Esophagus muscularis mucosa (tissue), 4 donors: ENCODE results near the gene ARAP1. TPM values are rescaled to one million over a fixed set of nuclear protein-coding genes. Genes with fewer than 3 reads are reported as not detected.

Source experiments
- DNase-seq: peaks from one replicate; pipeline ENCODE4 v3.0.0-alpha.2; 2017; ENCODE audit errors: extremely low spot score
- H3K27ac ChIP-seq, 4 donors: fragments of 200-600 bp; sonication (generic); replicated peaks in 1 of 4; 1 replicate in 3 of 4; 2 replicates in 1 of 4; pipeline ENCODE4 v1.5.1; 2016 to 2019; ENCODE audit warnings: mild to moderate bottlenecking in 1 of 4
- H3K27me3 ChIP-seq, 4 donors: fragments of 200-600 bp; sonication (generic); one replicate each; pipeline versions ENCODE4 v1.5.1 to v1.6.0; 2016 to 2019
- H3K36me3 ChIP-seq, 4 donors: fragments of 200-600 bp; sonication (generic); one replicate each; pipeline ENCODE4 v1.5.1; 2016 to 2019
- H3K4me1 ChIP-seq, 4 donors: fragments of 200-600 bp; sonication (generic); one replicate each; pipeline ENCODE4 v1.5.1; 2016 to 2019
- H3K4me3 ChIP-seq, 4 donors: fragments of 200-600 bp; sonication (generic); 1 replicate in 2 of 4; 2 replicates in 2 of 4; pipeline ENCODE4 v1.5.1; 2016 to 2019; ENCODE audit warnings: mild to moderate bottlenecking in 4 of 4, moderate library complexity in 1 of 4
- H3K9me3 ChIP-seq, 4 donors: fragments of 200-600 bp; sonication (generic); 1 replicate in 3 of 4; 2 replicates in 1 of 4; pipeline ENCODE4 v1.5.1; 2016 to 2019
- CTCF ChIP-seq, 3 experiments: fragments of 200-600 bp in 2 of 3; fragments of 450-650 bp in 1 of 3; sonication (generic) in 2 of 3; IDR thresholded peaks; one replicate each; pipeline ENCODE4 v1.5.1; 2017 to 2019; ENCODE audit warnings: antibody characterized with exemption in 3 of 3, mild to moderate bottlenecking in 2 of 3, moderate library complexity in 1 of 3
- EP300 ChIP-seq: sonication (generic); formaldehyde crosslinking; IDR thresholded peaks from one replicate; pipeline ENCODE4 v1.6.1; 2017; ENCODE audit warnings: antibody characterized with exemption
- POLR2A ChIP-seq: fragments of 450-650 bp; IDR thresholded peaks from one replicate; pipeline ENCODE4 v1.6.1; 2017; ENCODE audit warnings: antibody characterized with exemption, moderate library complexity, mild to moderate bottlenecking, low read depth
- POLR2AphosphoS5 ChIP-seq, 2 donors: sonication (generic); formaldehyde crosslinking; IDR thresholded peaks; one replicate each; pipeline ENCODE4 v1.6.1; 2017; ENCODE audit warnings: antibody characterized with exemption in 2 of 2
- WGBS: methylation state at CpG from one replicate; pipeline ENCODE4 v1.1.5; 2018; 5-methylcytosine and 5-hydroxymethylcytosine counted together
- intact Hi-C: fragments of 100-400 bp; cut with DNase I; formaldehyde crosslinking; loops from one replicate; pipeline ENCODE4 v1.15.1; 2023
- total RNA-seq, 4 donors: library from RNA; depleted of rRNA; stranded (reverse); fragments of >200 nt; gene quantifications; one replicate each; pipeline versions ENCODE4 v1.1.0 to v1.2.1, GENCODE V29; 2016

Gene ARAP1
- total RNA-seq = 100 to 1,000 TPM in 3 of 4 donors, 10 to 100 TPM in 1; 83.7 to 115 (median 110) TPM

DNA sequence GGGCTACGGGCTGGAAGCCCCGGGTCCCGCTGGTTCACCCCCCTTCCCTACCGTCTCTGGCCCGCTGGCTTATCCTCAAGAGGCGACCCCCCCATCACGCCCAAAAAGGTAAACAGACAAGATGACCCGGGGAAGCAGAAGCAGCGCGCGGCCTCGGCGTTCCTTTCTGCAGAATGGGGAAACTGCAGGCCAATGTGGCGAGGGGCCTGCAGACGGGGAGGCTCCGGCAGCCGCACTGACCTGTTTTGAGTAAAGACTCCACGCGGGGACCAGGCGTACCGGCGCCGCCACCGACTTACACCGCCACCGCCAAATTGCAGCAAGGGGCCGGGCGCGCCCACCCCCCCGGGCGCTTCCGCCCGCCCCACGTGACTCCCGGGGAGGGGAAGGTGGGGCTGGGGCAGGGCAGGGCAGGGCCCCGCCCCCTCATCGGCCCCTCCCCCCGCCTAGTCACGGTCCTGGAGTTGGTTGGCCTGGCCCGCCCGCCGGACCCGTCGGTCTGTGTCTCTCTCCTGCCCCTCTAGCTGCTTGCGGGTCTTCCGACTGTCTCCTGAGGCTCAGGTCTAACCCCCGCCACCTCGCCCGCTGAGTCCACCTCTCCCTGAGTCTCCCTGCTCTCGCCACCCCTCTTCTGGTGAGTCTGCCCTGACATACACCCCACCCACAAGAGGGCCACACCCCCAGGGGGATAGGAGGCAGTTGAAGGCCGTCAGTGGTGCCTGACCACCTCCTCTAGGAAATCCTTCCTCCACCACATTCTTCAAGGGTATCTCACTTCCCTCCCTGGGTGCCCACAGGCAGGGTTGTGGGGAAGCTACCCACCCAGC is at the start of gene ARAP1:
Gene ARAP1 (minus strand): TSS at position 321 of the 827 bp plus-strand sequence. CDS start 25,280 bp downstream, outside the sequence.
- 8% methylated on average over 13 of the region's 51 CpGs for WGBS
- TF ChIP-seq EP300 = no peak
- TF ChIP-seq POLR2A = no peak
- TF ChIP-seq POLR2AphosphoS5 (IDR thresholded peaks at IDR 0.05) = peak in 1 of 2 donors; percentile 18
- TF ChIP-seq CTCF (IDR thresholded peaks at IDR 0.05) = peak in 1 of 3 experiments; percentile 8
- no peak for DNase-seq
- H3K4me1 ChIP-seq = peaks cover 17 to 40% (median 37%) of the 10 kb centered on the region in 4 donors
- peaks cover 0 to 18% (median 14%) of the 10 kb centered on the region in 4 donors for H3K36me3 ChIP-seq
- H3K27me3 ChIP-seq = no peaks in the 10 kb centered on the region
- intact Hi-C loops = no loop called here
- peak within 1 kb of the TSS; percentile 39 to 64 (median 59) for H3K27ac ChIP-seq
- no peaks in the 10 kb centered on the region for H3K9me3 ChIP-seq
- H3K4me3 ChIP-seq = peak within 1 kb of the TSS; percentile 67 to 79 (median 77)

DNA sequence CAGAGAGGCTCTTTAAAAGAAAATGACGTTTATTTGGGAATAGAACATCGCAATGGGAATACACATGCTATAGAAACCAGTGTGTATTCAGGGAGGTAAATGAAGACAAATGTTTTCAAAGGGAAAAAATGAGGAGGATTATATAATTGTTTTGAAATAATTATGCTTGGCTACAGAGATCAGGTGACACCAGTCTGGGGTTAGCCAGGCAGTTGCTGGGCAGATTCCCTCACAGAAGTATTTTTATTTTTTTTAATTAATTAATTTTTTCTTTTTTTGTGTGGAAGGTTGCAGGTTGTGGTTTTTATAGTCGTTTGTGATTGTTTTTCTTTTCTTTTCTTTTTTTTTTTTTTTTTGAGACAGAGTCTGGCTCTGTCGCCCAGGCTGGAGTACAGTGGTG is 47.2 kb upstream of the ARAP1 start:
- peaks cover 3 to 4% (median 4%) of the 10 kb centered on the region in 4 donors for H3K4me1 ChIP-seq
- H3K27ac ChIP-seq = no peak overlapping the region
- WGBS = 60% methylated on average over 4 of the region's 4 CpGs
- intact Hi-C loops = no loop called here
- no peaks in the 10 kb centered on the region for H3K9me3 ChIP-seq
- TF ChIP-seq POLR2A = no peak
- no peak for TF ChIP-seq EP300
- no peak for TF ChIP-seq POLR2AphosphoS5 (IDR thresholded peaks at IDR 0.05)
- TF ChIP-seq CTCF (IDR thresholded peaks at IDR 0.05) = no peak
- H3K4me3 ChIP-seq = no peak overlapping the region
- no peak for DNase-seq
- no peaks in the 10 kb centered on the region for H3K36me3 ChIP-seq
- no peaks in the 10 kb centered on the region for H3K27me3 ChIP-seq

GRCh38 chr11:72798361-72798760 is 46.2 kb upstream of the ARAP1 start:
- Histone ChIP-seq H3K27me3 (no peaks in the 10 kb centered on the region), H3K9me3 (no peaks in the 10 kb centered on the region), H3K27ac (no peak overlapping the region), H3K36me3 (no peaks in the 10 kb centered on the region), H3K4me1 (peaks cover 8 to 10% (median 9%) of the 10 kb centered on the region in 4 donors), H3K4me3 (no peak overlapping the region)
- no peak for DNase-seq
- intact Hi-C loops = no loop called here
- WGBS = 79% methylated on average over 4 of the region's 4 CpGs
- TF ChIP-seq POLR2AphosphoS5 (IDR thresholded peaks at IDR 0.05) = no peak
- no peak for TF ChIP-seq CTCF (IDR thresholded peaks at IDR 0.05)
- no peak for TF ChIP-seq EP300
- TF ChIP-seq POLR2A = no peak

- 3% methylated on average over 22 of the region's 55 CpGs for WGBS
- Histone ChIP-seq H3K27ac (peak within 1 kb of the TSS; percentile 87 to 95 (median 92)), H3K27me3 (no peaks in the 10 kb centered on the region), H3K4me1 (peaks cover 30 to 33% (median 31%) of the 10 kb centered on the region in 4 donors), H3K9me3 (no peaks in the 10 kb centered on the region), H3K4me3 (peak within 1 kb of the TSS; percentile 66 to 75 (median 68)), H3K36me3 (no peaks in the 10 kb centered on the region)
- TF ChIP-seq CTCF (IDR thresholded peaks at IDR 0.05) = peak; percentile 94 to 100 (median 99)
- peak; percentile 80 to 86 for TF ChIP-seq POLR2AphosphoS5 (IDR thresholded peaks at IDR 0.05)
- TF ChIP-seq POLR2A = no peak
- TF ChIP-seq EP300 = no peak
- DNase-seq = peak; percentile 99
- intact Hi-C loops = loop anchor here (1.0 kb wide), 1 partner anchor 68 kb away; no protein-coding TSS in a partner anchor
These were observed 41.5 kb upstream of the ARAP1 start, which contains the start of gene STARD10 for GRCh38 chr11:72793425-72794367. STARD10 (minus strand) TSS chr11:72794047; CDS start chr11:72781181, 12,866 bp downstream.
